Measurements from ENCODE around the gene PLD1.

- no peak for TF ChIP-seq POLR2A (IDR thresholded peaks at IDR 0.05)
- TF ChIP-seq CTCF (IDR thresholded peaks at IDR 0.05): no peak
Measured at GRCh38 chr3:171850960-171851659, 40.8 kb upstream of the PLD1 start.

Data from right lobe of liver (tissue), 4 donors.